Vagina (tissue), 2 donors: ENCODE data around the gene DHRS11. TPM values are rescaled to one million over a fixed set of nuclear protein-coding genes. Genes with fewer than 3 reads are reported as not detected.

Experiments used
- DNase-seq, 2 donors: peaks; one replicate each; pipeline ENCODE4 v3.0.0-alpha.2; 2017; ENCODE audit errors: extremely low spot score in 2 of 2
- H3K27ac ChIP-seq: fragments of 200-600 bp; sonication (generic); one replicate; pipeline ENCODE4 v1.5.1; 2019
- H3K27me3 ChIP-seq: fragments of 200-600 bp; sonication (generic); one replicate; pipeline ENCODE4 v1.5.1; 2019
- H3K36me3 ChIP-seq, 2 donors: fragments of 200-600 bp; sonication (generic); one replicate each; pipeline ENCODE4 v1.5.1; 2017 to 2019
- H3K4me1 ChIP-seq: fragments of 200-600 bp; sonication (generic); one replicate; pipeline ENCODE4 v1.5.1; 2019
- H3K4me3 ChIP-seq, 2 donors: fragments of 200-600 bp; sonication (generic); 1 replicate in 1 of 2; 2 replicates in 1 of 2; pipeline ENCODE4 v1.5.1; 2016 to 2019
- H3K9me3 ChIP-seq: fragments of 200-600 bp; sonication (generic); one replicate; pipeline ENCODE4 v1.5.1; 2019
- CTCF ChIP-seq, 3 experiments: fragments of 450-650 bp in 2 of 3; fragments of 200-600 bp in 1 of 3; sonication (generic) in 1 of 3; IDR thresholded peaks; one replicate each; pipeline ENCODE4 v1.5.1; 2017 to 2019; ENCODE audit warnings: antibody characterized with exemption in 3 of 3, mild to moderate bottlenecking in 2 of 3, moderate library complexity in 2 of 3
- POLR2A ChIP-seq, 2 donors: fragments of 450-650 bp; IDR thresholded peaks; one replicate each; pipeline ENCODE4 v1.6.1; 2017; ENCODE audit warnings: antibody characterized with exemption in 2 of 2, mild to moderate bottlenecking in 2 of 2, moderate library complexity in 2 of 2
- POLR2AphosphoS5 ChIP-seq, 2 donors: sonication (generic); formaldehyde crosslinking; IDR thresholded peaks; one replicate each; pipeline ENCODE4 v1.9.0; 2017; ENCODE audit warnings: antibody characterized with exemption in 2 of 2, mild to moderate bottlenecking in 2 of 2, low read depth in 1 of 2; ENCODE audit not compliant: insufficient read depth in 1 of 2
- intact Hi-C: fragments of 100-400 bp; cut with DNase I; formaldehyde crosslinking; loops from one replicate; pipeline ENCODE4 v1.15.1; 2023
- total RNA-seq: library from RNA; depleted of rRNA; stranded (reverse); fragments of >200 nt; gene quantifications from one replicate; pipeline ENCODE4 v1.2.3, GENCODE V29; 2016

The DHRS11 gene
- total RNA-seq, 1 donor from 2014 or later = 12.0 TPM

- H3K4me1 ChIP-seq = peaks cover 9% of the 10 kb centered on the region
- no peak for DNase-seq
- intact Hi-C loops = no loop called here
Measured at GRCh38 chr17:36608280-36608679, 16.6 kb downstream of the DHRS11 start.

GRCh38 chr17:36608794-36609497, 17.3 kb downstream of the DHRS11 start:
- H3K9me3 ChIP-seq = no peaks in the 10 kb centered on the region
- TF ChIP-seq POLR2A (IDR thresholded peaks at IDR 0.05) (no peak), POLR2AphosphoS5 (IDR thresholded peaks at IDR 0.05; ENCODE audit: insufficient read depth in 1 of 2, low read depth in 1 of 2) (peak in 1 of 2 donors; percentile 9), CTCF (IDR thresholded peaks at IDR 0.05) (peak in 1 of 3 experiments; percentile 23)
- no peaks in the 10 kb centered on the region for H3K27me3 ChIP-seq
- peaks cover 8% of the 10 kb centered on the region for H3K4me1 ChIP-seq
- H3K4me3 ChIP-seq = no peak overlapping the region
- H3K27ac ChIP-seq = no peak overlapping the region
- H3K36me3 ChIP-seq = no peaks in the 10 kb centered on the region
- no peak for DNase-seq
- intact Hi-C loops = no loop called here

More at GRCh38 chr17:36608280-36608679, 16.6 kb downstream of the DHRS11 start:
- H3K4me3 ChIP-seq = no peak overlapping the region
- no peak overlapping the region for H3K27ac ChIP-seq
- no peaks in the 10 kb centered on the region for H3K27me3 ChIP-seq
- TF ChIP-seq CTCF (IDR thresholded peaks at IDR 0.05) (no peak), POLR2A (IDR thresholded peaks at IDR 0.05) (no peak), POLR2AphosphoS5 (IDR thresholded peaks at IDR 0.05; ENCODE audit: insufficient read depth in 1 of 2, low read depth in 1 of 2) (no peak)
- H3K36me3 ChIP-seq = no peaks in the 10 kb centered on the region
- H3K9me3 ChIP-seq = no peaks in the 10 kb centered on the region

GRCh38 chr17:36609498-36609862, 17.8 kb downstream of the DHRS11 start:
- Histone ChIP-seq H3K9me3 (no peaks in the 10 kb centered on the region), H3K27ac (no peak overlapping the region), H3K36me3 (no peaks in the 10 kb centered on the region), H3K27me3 (no peaks in the 10 kb centered on the region), H3K4me3 (no peak overlapping the region), H3K4me1 (peaks cover 8% of the 10 kb centered on the region)
- intact Hi-C loops = no loop called here
- TF ChIP-seq POLR2A (IDR thresholded peaks at IDR 0.05) (no peak), POLR2AphosphoS5 (IDR thresholded peaks at IDR 0.05; ENCODE audit: insufficient read depth in 1 of 2, low read depth in 1 of 2) (no peak), CTCF (IDR thresholded peaks at IDR 0.05) (no peak)
- DNase-seq = no peak

GRCh38 chr17:36610474-36610873, 18.8 kb downstream of the DHRS11 start:
- H3K4me1 ChIP-seq = peaks cover 8% of the 10 kb centered on the region
- no peaks in the 10 kb centered on the region for H3K9me3 ChIP-seq
- DNase-seq = no peak
- no peak overlapping the region for H3K4me3 ChIP-seq
- no peaks in the 10 kb centered on the region for H3K36me3 ChIP-seq
- no peak overlapping the region for H3K27ac ChIP-seq
- no peak for TF ChIP-seq POLR2A (IDR thresholded peaks at IDR 0.05)
- no peak for TF ChIP-seq POLR2AphosphoS5 (IDR thresholded peaks at IDR 0.05; ENCODE audit: insufficient read depth in 1 of 2, low read depth in 1 of 2)
- no peak for TF ChIP-seq CTCF (IDR thresholded peaks at IDR 0.05)
- intact Hi-C loops = no loop called here
- no peaks in the 10 kb centered on the region for H3K27me3 ChIP-seq

GRCh38 chr17:36611345-36612072, 19.8 kb downstream of the DHRS11 start:
- H3K27me3 ChIP-seq = no peaks in the 10 kb centered on the region
- H3K36me3 ChIP-seq = no peaks in the 10 kb centered on the region
- H3K4me1 ChIP-seq = peaks cover 8% of the 10 kb centered on the region
- no peak for TF ChIP-seq POLR2A (IDR thresholded peaks at IDR 0.05)
- intact Hi-C loops = no loop called here
- no peak overlapping the region for H3K4me3 ChIP-seq
- no peaks in the 10 kb centered on the region for H3K9me3 ChIP-seq
- no peak for DNase-seq
- no peak overlapping the region for H3K27ac ChIP-seq
